Measurements from ENCODE around the gene LCA5L.
"Not testable (repeated sequence)": the region's sequence is repeated elsewhere in the genome, so short reads cannot be mapped to it uniquely, and the experiment has no call there.

The LCA5L gene

GRCh38 chr21:39386899-39387298 lies 58.7 kb downstream of the LCA5L start:
- no peak for DNase-seq

- no peak for DNase-seq
Measured at GRCh38 chr21:39386194-39386593, 59.4 kb downstream of the LCA5L start.

GRCh38 chr21:39385299-39386145 lies 60.1 kb downstream of the LCA5L start:
- DNase-seq = no peak

- no peak for DNase-seq
Measured at GRCh38 chr21:39384674-39385298, 60.8 kb downstream of the LCA5L start.

- not testable (repeated sequence) for DNase-seq
Measured at GRCh38 chr21:39382096-39382495, 63.5 kb downstream of the LCA5L start.

- DNase-seq = no peak
Measured at GRCh38 chr21:39381009-39381408, 64.6 kb downstream of the LCA5L start.

GRCh38 chr21:39379986-39380891 lies 65.3 kb downstream of the LCA5L start:
- DNase-seq = peak; percentile 73

GRCh38 chr21:39377444-39378050 lies 68.0 kb downstream of the LCA5L start:
- no peak for DNase-seq

- DNase-seq = no peak
Measured at GRCh38 chr21:39375446-39375845, 70.1 kb downstream of the LCA5L start.

- no peak for DNase-seq
Measured at GRCh38 chr21:39374046-39374445, 71.5 kb downstream of the LCA5L start.

GRCh38 chr21:39373634-39374033 lies 71.9 kb downstream of the LCA5L start:
- no peak for DNase-seq

- not testable (repeated sequence) for DNase-seq
Measured at GRCh38 chr21:39369896-39370288, 75.7 kb downstream of the LCA5L start.

- no peak for DNase-seq
Measured at GRCh38 chr21:39367783-39368182, 77.8 kb downstream of the LCA5L start.

GRCh38 chr21:39366563-39366962 lies 79.0 kb downstream of the LCA5L start:
- DNase-seq = no peak

- DNase-seq = no peak
Measured at GRCh38 chr21:39364949-39365348, 80.6 kb downstream of the LCA5L start.

- DNase-seq = no peak
Measured at GRCh38 chr21:39363607-39364555, 81.7 kb downstream of the LCA5L start.

GRCh38 chr21:39362733-39363132 lies 82.8 kb downstream of the LCA5L start:
- DNase-seq = no peak

- DNase-seq = no peak
Measured at GRCh38 chr21:39359382-39359781, 86.2 kb downstream of the LCA5L start.
